Ovary (tissue), 9 donors: ENCODE data around the gene ZNF365. TPM values are rescaled to one million over a fixed set of nuclear protein-coding genes. Genes with fewer than 3 reads are reported as not detected.

Source experiments
- DNase-seq, 5 donors: peaks; one replicate each; pipeline ENCODE4 v3.0.0-alpha.2; 2019 to 2020
- H3K27ac ChIP-seq, 2 donors: fragments of 200-600 bp; one replicate each; pipeline versions ENCODE4 v1.5.1 to v1.8.0; 2019 to 2022
- H3K27me3 ChIP-seq: fragments of 200-600 bp; one replicate; pipeline ENCODE4 v1.8.0; 2022
- H3K36me3 ChIP-seq: fragments of 200-600 bp; sonication (generic); one replicate; pipeline ENCODE4 v1.5.1; 2019
- H3K4me1 ChIP-seq: one replicate; pipeline ENCODE4 v1.8.1; 2013; ENCODE audit warnings: mild to moderate bottlenecking, moderate library complexity; ENCODE audit not compliant: insufficient read depth
- H3K4me3 ChIP-seq: fragments of 200-600 bp; sonication (generic); one replicate; pipeline ENCODE4 v1.5.1; 2017
- H3K9me3 ChIP-seq, 2 donors: fragments of 200-600 bp in 1 of 2; sonication (generic) in 1 of 2; one replicate each; pipeline versions ENCODE4 v1.5.1 to v1.8.1; 2013 to 2019; ENCODE audit warnings: mild to moderate bottlenecking in 1 of 2, moderate library complexity in 1 of 2
- CTCF ChIP-seq, 3 donors: fragments of 450-650 bp in 2 of 3; fragments of 200-600 bp in 1 of 3; IDR thresholded peaks; one replicate each; pipeline versions ENCODE4 v1.5.1 to v1.8.0; 2016 to 2022; ENCODE audit warnings: antibody characterized with exemption in 3 of 3, mild to moderate bottlenecking in 1 of 3
- EP300 ChIP-seq: sonication (generic); formaldehyde crosslinking; IDR thresholded peaks from one replicate; pipeline ENCODE4 v1.6.1; 2017; ENCODE audit warnings: antibody characterized with exemption
- POLR2A ChIP-seq: fragments of 450-650 bp; IDR thresholded peaks from one replicate; pipeline ENCODE4 v1.6.1; 2017; ENCODE audit warnings: antibody characterized with exemption, mild to moderate bottlenecking, moderate library complexity
- WGBS, 3 donors: extraction: QIAGEN DNeasy Blood & Tissue Kit in 1 of 3; methylation state at CpG; one replicate each; pipeline versions ENCODE4 v1.1.5 to v1.1.7; 2013 to 2017; 5-methylcytosine and 5-hydroxymethylcytosine counted together
- intact Hi-C, 4 donors: fragments of 100-400 bp; cut with DNase I; formaldehyde crosslinking; loops; one replicate each; pipeline versions ENCODE4 v1.11.0 to v1.15.1; 2022 to 2023
- polyA plus RNA-seq, 2 donors: library from polyadenylated mRNA; stranded (reverse); fragments of 200-250 nt in 1 of 2; fragments of 350-450 nt in 1 of 2; fragmentation: Illumina TruSeq in 1 of 2; extraction: RNeasy Lipid Tissue Mini Kit (QIAGEN cat#74804) in 1 of 2; gene quantifications; one replicate each; pipeline ENCODE4 v1.2.3, GENCODE V29; 2013 to 2014
- total RNA-seq, 7 donors: library from RNA; depleted of rRNA in 2 of 7; stranded (reverse); fragments of >200 nt in 2 of 7; fragmentation: NEBNext Ultra II Directional in 3 of 7; extraction: Animal tissue kit (Norgen Biotek cat#: 25700) in 3 of 7; gene quantifications; one replicate each; pipeline versions ENCODE4 v1.1.0 to v1.2.4, GENCODE V29; 2016 to 2023
- donor health status: DM: no; HTN: no; CAD: no; lungs with moderate emphysema.
- donor health status: DM: no; HTN: no; CAD: no.
- donor health status: Bipolar disorder and iron deficiency.
- donor health status: DM: yes; HTN: yes; CAD: no.
- donor health status: DM: no; HTN: no; CAD: no.
- donor health status: DM: yes; HTN: yes; CAD: no.

The ZNF365 gene
- total and polyA plus RNA-seq, 9 donors, result 0.16 to 1.6 (median 0.45) TPM

- TF ChIP-seq POLR2A, result no peak
- TF ChIP-seq CTCF (IDR thresholded peaks at IDR 0.05), result no peak
- TF ChIP-seq EP300, result no peak
- H3K36me3 ChIP-seq, result no peaks in the 10 kb centered on the region
- 0 to 2% (median 0%) methylated on average over 1 of the region's 1 CpG for WGBS, 3 donors
- H3K4me1 ChIP-seq, result no peaks in the 10 kb centered on the region
- DNase-seq, result no peak
- intact Hi-C loops, result no loop called here
- no peaks in the 10 kb centered on the region for H3K9me3 ChIP-seq
- H3K27me3 ChIP-seq, result no peaks in the 10 kb centered on the region
- no peak overlapping the region for H3K27ac ChIP-seq
- no peak overlapping the region for H3K4me3 ChIP-seq
Observed at GRCh38 chr10:62414359-62414758, 40.2 kb downstream of the ZNF365 start.

GRCh38 chr10:62422068-62422590 lies 48.0 kb downstream of the ZNF365 start:
- Histone ChIP-seq H3K4me3 (no peak overlapping the region), H3K27ac (no peak overlapping the region), H3K36me3 (no peaks in the 10 kb centered on the region), H3K4me1 (no peaks in the 10 kb centered on the region), H3K9me3 (no peaks in the 10 kb centered on the region), H3K27me3 (no peaks in the 10 kb centered on the region)
- WGBS, 3 donors, result 0 to 3% (median 0%) methylated on average over 1 of the region's 1 CpG
- TF ChIP-seq EP300 (no peak), CTCF (IDR thresholded peaks at IDR 0.05) (no peak), POLR2A (no peak)
- intact Hi-C loops, result no loop called here
- DNase-seq, result no peak

- no peaks in the 10 kb centered on the region for H3K9me3 ChIP-seq
- TF ChIP-seq POLR2A, result no peak
- no peak for TF ChIP-seq EP300
- no peak for TF ChIP-seq CTCF (IDR thresholded peaks at IDR 0.05)
- WGBS, 3 donors, result 83 to 96% (median 95%) methylated on average over 1 of the region's 1 CpG
- DNase-seq, result no peak
- H3K27ac ChIP-seq, result no peak overlapping the region
- no peak overlapping the region for H3K4me3 ChIP-seq
- no peaks in the 10 kb centered on the region for H3K27me3 ChIP-seq
- intact Hi-C loops, result no loop called here
- H3K36me3 ChIP-seq, result no peaks in the 10 kb centered on the region
- H3K4me1 ChIP-seq, result no peaks in the 10 kb centered on the region
Observed at GRCh38 chr10:62424026-62424425, 49.9 kb downstream of the ZNF365 start.

GRCh38 chr10:62426086-62426485 lies 51.9 kb downstream of the ZNF365 start:
- no peak for DNase-seq
- Histone ChIP-seq H3K9me3 (no peaks in the 10 kb centered on the region), H3K36me3 (no peaks in the 10 kb centered on the region), H3K27me3 (no peaks in the 10 kb centered on the region), H3K4me1 (no peaks in the 10 kb centered on the region), H3K4me3 (no peak overlapping the region), H3K27ac (no peak overlapping the region)
- intact Hi-C loops, result no loop called here
- no peak for TF ChIP-seq CTCF (IDR thresholded peaks at IDR 0.05)
- no peak for TF ChIP-seq POLR2A
- no peak for TF ChIP-seq EP300
- WGBS, 3 donors, result 89 to 93% (median 92%) methylated on average over 1 of the region's 1 CpG
